H7 (cell line): ENCODE data around the gene ADCY7. TPM values are rescaled to one million over a fixed set of nuclear protein-coding genes. Genes with fewer than 3 reads are reported as not detected.

Source experiments
- DNase-seq: peaks from one replicate; pipeline ENCODE4 v3.0.0; 2012
- H3K27me3 ChIP-seq: 2 replicates; pipeline ENCODE4 v1.6.0; 2011; ENCODE audit warnings: mild to moderate bottlenecking, low read length; ENCODE audit not compliant: control insufficient read depth, insufficient read depth
- H3K36me3 ChIP-seq: replicated peaks from 2 replicates; pipeline ENCODE4 v1.5.1; 2011; ENCODE audit warnings: low read length; ENCODE audit not compliant: control insufficient read depth, insufficient read depth
- H3K4me3 ChIP-seq: 2 replicates; pipeline ENCODE4 v1.5.1; 2011; ENCODE audit warnings: low read depth, mild to moderate bottlenecking, control low read depth, low read length, moderate library complexity; ENCODE audit not compliant: insufficient read depth
- total RNA-seq: library from RNA; depleted of rRNA; stranded (reverse); fragments of >200 nt; shearing (Covaris generic); gene quantifications from 2 replicates; pipeline ENCODE4 v1.2.3, GENCODE V29; 2014

The ADCY7 gene
- total RNA-seq, 1 experiment from 2014 or later: 2.5 TPM

GRCh38 chr16:50300942-50301625 is 34.7 kb downstream of the ADCY7 start:
- H3K36me3 ChIP-seq: no peaks in the 10 kb centered on the region
- DNase-seq: peak; percentile 56
- H3K4me3 ChIP-seq: no peak overlapping the region
- H3K27me3 ChIP-seq: no peaks in the 10 kb centered on the region

GRCh38 chr16:50301626-50302471 is 35.5 kb downstream of the ADCY7 start:
- peak; percentile 65 for DNase-seq
- Histone ChIP-seq H3K36me3 (no peaks in the 10 kb centered on the region), H3K4me3 (no peak overlapping the region), H3K27me3 (no peaks in the 10 kb centered on the region)

GRCh38 chr16:50302472-50303005 is 36.2 kb downstream of the ADCY7 start:
- Histone ChIP-seq H3K27me3 (no peaks in the 10 kb centered on the region), H3K4me3 (no peak overlapping the region), H3K36me3 (no peaks in the 10 kb centered on the region)
- peak; percentile 46 for DNase-seq

GRCh38 chr16:50303041-50303604 is 36.8 kb downstream of the ADCY7 start:
- H3K4me3 ChIP-seq: no peak overlapping the region
- peak; percentile 50 for DNase-seq
- no peaks in the 10 kb centered on the region for H3K27me3 ChIP-seq
- H3K36me3 ChIP-seq: no peaks in the 10 kb centered on the region

DNA sequence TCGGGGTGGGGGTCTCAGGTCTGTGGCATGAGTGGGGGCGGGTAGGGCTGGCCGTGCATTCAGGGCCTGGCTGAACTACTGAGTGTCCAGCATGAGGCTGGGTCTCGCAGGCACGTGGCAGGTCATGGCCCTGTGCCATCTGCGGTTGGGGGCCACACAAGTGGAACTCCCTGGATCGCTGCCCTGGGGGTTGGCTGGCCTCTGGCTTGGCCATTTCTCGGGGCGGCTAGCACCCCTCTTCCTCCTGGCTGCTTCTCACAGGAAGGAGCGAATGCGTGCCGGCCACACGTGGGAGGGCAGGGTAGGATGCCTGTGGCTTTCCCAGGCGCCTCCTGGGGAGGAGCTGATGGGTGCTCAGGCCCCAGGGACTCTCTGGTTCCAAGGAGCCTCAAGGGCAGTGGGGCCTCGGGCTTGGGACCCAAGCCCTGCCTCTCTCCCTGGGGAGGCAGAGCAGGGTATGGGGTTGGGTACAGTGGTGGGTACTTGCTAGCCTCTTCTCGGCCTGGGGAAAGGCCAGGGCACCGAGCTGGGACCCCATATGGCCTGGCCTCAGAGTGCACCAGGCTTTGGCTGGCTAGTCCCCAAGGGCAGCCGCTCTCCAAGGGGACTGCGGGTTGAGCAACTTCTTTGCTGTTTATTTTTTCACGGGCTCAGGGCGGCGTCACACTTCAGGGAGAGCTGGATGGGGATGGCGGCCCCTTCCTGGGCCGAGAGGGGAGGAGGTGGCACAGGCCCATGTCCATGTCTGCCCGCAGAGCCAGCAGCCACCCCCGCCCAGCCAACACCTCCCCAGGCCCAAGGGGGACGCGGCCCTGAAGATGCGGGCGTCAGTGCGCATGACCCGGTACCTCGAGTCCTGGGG is 37.5 kb downstream of the ADCY7 start:
- Histone ChIP-seq H3K27me3 (no peaks in the 10 kb centered on the region), H3K36me3 (no peaks in the 10 kb centered on the region), H3K4me3 (no peak overlapping the region)
- peak; percentile 42 for DNase-seq

GRCh38 chr16:50304467-50305440 is 38.4 kb downstream of the ADCY7 start:
- Histone ChIP-seq H3K36me3 (no peaks in the 10 kb centered on the region), H3K4me3 (no peak overlapping the region), H3K27me3 (no peaks in the 10 kb centered on the region)
- peak; percentile 43 for DNase-seq

DNA sequence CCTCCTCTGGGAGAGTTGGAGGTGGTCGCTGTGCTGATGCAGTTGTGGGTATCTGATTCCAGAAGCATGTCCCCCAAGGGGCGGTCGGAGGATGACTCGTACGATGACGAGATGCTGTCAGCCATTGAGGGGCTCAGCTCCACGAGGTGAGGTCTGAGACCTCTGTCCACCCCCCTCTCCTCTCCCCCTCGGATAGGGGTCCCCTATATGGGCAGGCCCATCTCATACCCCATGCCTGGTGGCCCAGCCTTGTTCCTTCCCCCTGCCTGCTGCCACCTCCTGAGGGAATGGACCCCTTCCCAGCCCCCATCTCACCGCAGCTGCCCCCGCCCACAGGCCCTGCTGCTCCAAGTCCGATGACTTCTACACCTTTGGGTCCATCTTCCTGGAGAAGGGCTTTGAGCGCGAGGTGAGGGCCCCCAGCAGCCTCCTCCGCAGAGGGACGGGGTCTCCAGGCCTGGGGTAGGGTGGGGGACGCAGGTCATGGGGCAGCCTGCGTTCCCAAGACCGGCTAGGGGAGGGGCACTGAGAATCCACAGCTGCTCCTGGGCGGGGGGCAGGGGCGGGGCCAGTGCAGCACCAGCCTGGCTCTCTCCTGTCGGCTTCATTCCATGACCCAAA is 39.2 kb downstream of the ADCY7 start:
- DNase-seq: peak; percentile 79
- H3K4me3 ChIP-seq: no peak overlapping the region
- no peaks in the 10 kb centered on the region for H3K36me3 ChIP-seq
- H3K27me3 ChIP-seq: no peaks in the 10 kb centered on the region

- DNase-seq: peak; percentile 43
- H3K27me3 ChIP-seq: no peaks in the 10 kb centered on the region
- H3K36me3 ChIP-seq: no peaks in the 10 kb centered on the region
- H3K4me3 ChIP-seq: no peak overlapping the region
Measured at GRCh38 chr16:50306287-50306686, 39.9 kb downstream of the ADCY7 start.

GRCh38 chr16:50308237-50308965 is 42.0 kb downstream of the ADCY7 start:
- no peaks in the 10 kb centered on the region for H3K27me3 ChIP-seq
- no peak overlapping the region for H3K4me3 ChIP-seq
- H3K36me3 ChIP-seq: no peaks in the 10 kb centered on the region
- peak; percentile 43 for DNase-seq

GRCh38 chr16:50309156-50309526 is 42.8 kb downstream of the ADCY7 start:
- Histone ChIP-seq H3K4me3 (no peak overlapping the region), H3K36me3 (no peaks in the 10 kb centered on the region), H3K27me3 (no peaks in the 10 kb centered on the region)
- peak; percentile 50 for DNase-seq

DNA sequence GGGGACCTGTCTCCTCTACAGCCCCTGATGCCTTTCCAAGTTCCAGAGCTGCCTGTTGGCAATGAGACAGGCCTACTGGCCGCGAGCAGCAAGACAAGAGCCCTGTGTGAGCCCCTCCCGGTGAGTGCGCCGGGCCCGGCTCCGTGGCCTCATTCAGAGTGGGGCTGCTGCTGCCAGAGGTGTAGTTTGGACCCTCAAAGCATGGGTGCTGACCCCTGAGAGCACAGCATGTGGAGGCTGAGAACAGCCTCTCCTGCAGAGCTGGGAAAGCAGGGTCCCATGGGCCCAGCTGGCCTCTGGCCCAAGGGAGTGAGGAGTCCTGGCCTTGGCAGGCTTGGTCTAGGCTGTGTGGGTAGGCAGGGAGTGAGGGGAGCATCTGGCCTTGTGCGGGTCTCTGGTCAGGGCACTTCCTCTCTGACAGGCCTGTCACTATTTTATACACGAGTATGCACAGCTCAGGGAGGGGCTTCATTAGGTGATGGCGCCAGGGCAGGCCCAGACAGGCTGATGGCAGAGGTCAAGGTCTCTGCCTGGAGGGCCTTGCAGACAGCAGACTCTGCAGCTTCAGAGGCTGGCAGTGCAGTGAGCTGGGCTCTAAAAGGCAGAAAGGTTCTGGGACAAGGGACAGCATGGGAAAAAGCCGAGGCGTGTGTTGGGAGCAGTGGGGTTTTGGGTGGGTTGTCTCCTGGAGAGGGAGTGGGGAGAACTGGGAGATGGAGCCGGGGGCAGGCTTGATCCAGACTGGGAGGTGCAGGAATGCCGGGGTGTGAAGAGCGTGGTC is 43.4 kb downstream of the ADCY7 start:
- H3K36me3 ChIP-seq: no peaks in the 10 kb centered on the region
- peak; percentile 65 for DNase-seq
- no peaks in the 10 kb centered on the region for H3K27me3 ChIP-seq
- no peak overlapping the region for H3K4me3 ChIP-seq
